IMR-90 (cell line): ENCODE data around the gene ADRA2B. TPM values are rescaled to one million over a fixed set of nuclear protein-coding genes. Genes with fewer than 3 reads are reported as not detected.

Source experiments
- ATAC-seq: fragments of 200-7000 bp; cut with Tn5 transposase; 2 replicates; pipeline ENCODE4 v1.9.1; 2020; ENCODE audit warnings: low read depth, mild to moderate bottlenecking, moderate library complexity
- BruUV-seq: library from RNA; stranded (reverse); fragments of 400-500 nt; replicated peaks from 2 replicates; lab custom pipeline; 2021; lab: Mats Ljungman, UMichigan
- CTCF ChIA-PET: fragments of 300-600 bp; formaldehyde crosslinking; extraction: SDS; loops from one replicate; lab custom pipeline; 2021; ENCODE audit warnings: antibody characterized with exemption; lab: Yijun Ruan, JAX
- POLR2A ChIA-PET: fragments of 300-600 bp; sonication (Branson Sonifier 250); formaldehyde crosslinking; loops from one replicate; lab custom pipeline; 2022; ENCODE audit warnings: antibody characterized with exemption; ENCODE audit not compliant: unreplicated experiment; lab: Charles Lee
- DNase-seq: peaks from one replicate; pipeline ENCODE4 v3.0.0; 2013
- H2AFZ ChIP-seq: replicated peaks from 2 replicates; pipeline ENCODE3; 2013; ENCODE audit warnings: low read length, mild to moderate bottlenecking; ENCODE audit not compliant: poor library complexity
- H2AK5ac ChIP-seq: 2 replicates; pipeline ENCODE4 v1.6.1; 2013; ENCODE audit warnings: low read depth, low read length, inconsistent platforms
- H2AK9ac ChIP-seq: replicated peaks from 2 replicates; pipeline ENCODE3; 2013; ENCODE audit warnings: mild to moderate bottlenecking, low read depth, low read length, moderate library complexity; ENCODE audit not compliant: poor library complexity
- H2BK120ac ChIP-seq: 2 replicates; pipeline ENCODE4 v1.6.1; 2013; ENCODE audit warnings: low read depth, low read length, inconsistent platforms
- H2BK15ac ChIP-seq: 3 replicates; pipeline ENCODE4 v1.6.1; 2013; ENCODE audit warnings: low read depth, low read length, inconsistent platforms
- H2BK20ac ChIP-seq: 2 replicates; pipeline ENCODE4 v1.6.1; 2013; ENCODE audit warnings: low read depth, mild to moderate bottlenecking, inconsistent platforms, low read length, moderate library complexity
- H2BK5ac ChIP-seq: 2 replicates; pipeline ENCODE4 v1.6.1; 2013; ENCODE audit warnings: mild to moderate bottlenecking, low read depth, low read length, inconsistent platforms; ENCODE audit not compliant: poor library complexity, severe bottlenecking
- H3K14ac ChIP-seq: replicated peaks from 2 replicates; pipeline ENCODE4 v1.6.1; 2013; ENCODE audit warnings: low read depth, low read length, inconsistent platforms
- H3K18ac ChIP-seq: 2 replicates; pipeline ENCODE4 v1.6.1; 2013; ENCODE audit warnings: low read depth, low read length, control low read depth
- H3K23ac ChIP-seq: 2 replicates; pipeline ENCODE4 v1.6.1; 2013; ENCODE audit warnings: low read depth, low read length, inconsistent platforms
- H3K27ac ChIP-seq: 2 replicates; pipeline ENCODE4 v1.5.1; 2013; ENCODE audit warnings: mild to moderate bottlenecking, control low read depth, low read length; ENCODE audit not compliant: insufficient read depth
- H3K27me3 ChIP-seq: 2 replicates; pipeline ENCODE4 v1.6.1; 2013; ENCODE audit warnings: low read length; ENCODE audit not compliant: control insufficient read depth, insufficient read depth
- H3K36me3 ChIP-seq: 2 replicates; pipeline ENCODE4 v1.6.1; 2013; ENCODE audit warnings: low read length, mixed read lengths; ENCODE audit not compliant: control insufficient read depth, insufficient read depth
- H3K4ac ChIP-seq: 2 replicates; pipeline ENCODE4 v1.6.1; 2013; ENCODE audit warnings: low read depth, low read length, inconsistent platforms
- H3K4me1 ChIP-seq: 2 replicates; pipeline ENCODE4 v1.6.1; 2013; ENCODE audit warnings: low read length, mixed read lengths; ENCODE audit not compliant: control insufficient read depth, insufficient read depth
- H3K4me2 ChIP-seq: 2 replicates; pipeline ENCODE4 v1.6.1; 2013; ENCODE audit warnings: low read depth, mild to moderate bottlenecking, control low read depth, low read length, moderate library complexity
- H3K4me3 ChIP-seq: 2 replicates; pipeline ENCODE4 v1.5.1; 2013; ENCODE audit warnings: low read depth, mild to moderate bottlenecking, control low read depth, low read length, moderate library complexity; ENCODE audit not compliant: insufficient read depth
- H3K56ac ChIP-seq: 2 replicates; pipeline ENCODE4 v1.6.1; 2013; ENCODE audit warnings: low read length, inconsistent platforms; ENCODE audit not compliant: insufficient read depth; ENCODE audit errors: extremely low read depth
- H3K79me1 ChIP-seq, 2 experiments: 2 replicates each; pipeline ENCODE4 v1.6.1; 2013; ENCODE audit warnings: low read length in 2 of 2, inconsistent platforms in 1 of 2, low read depth in 1 of 2
- H3K9ac ChIP-seq: 2 replicates; pipeline ENCODE4 v1.6.1; 2013; ENCODE audit warnings: low read depth, low read length, control low read depth
- H3K9me1 ChIP-seq: 2 replicates; pipeline ENCODE4 v1.6.1; 2013; ENCODE audit warnings: low read length, inconsistent platforms; ENCODE audit not compliant: insufficient read depth
- H3K9me3 ChIP-seq: 2 replicates; pipeline ENCODE4 v1.6.1; 2013; ENCODE audit warnings: low read length; ENCODE audit not compliant: control insufficient read depth, insufficient read depth
- H4K20me1 ChIP-seq: 2 replicates; pipeline ENCODE4 v1.6.1; 2013; ENCODE audit warnings: low read length, inconsistent platforms; ENCODE audit not compliant: insufficient read depth
- H4K5ac ChIP-seq: 2 replicates; pipeline ENCODE4 v1.6.1; 2013; ENCODE audit warnings: mild to moderate bottlenecking, low read depth, low read length, control low read depth
- H4K8ac ChIP-seq, 2 experiments: 2 replicates each; pipeline ENCODE4 v1.6.1; 2013; ENCODE audit warnings: low read depth in 2 of 2, low read length in 2 of 2, control low read depth in 1 of 2, inconsistent platforms in 1 of 2
- H4K91ac ChIP-seq: 2 replicates; pipeline ENCODE4 v1.6.1; 2013; ENCODE audit warnings: low read depth, low read length, inconsistent platforms; ENCODE audit not compliant: insufficient read depth
- BHLHE40 ChIP-seq: fragments of 150-350 bp; IDR thresholded peaks from 2 replicates; pipeline ENCODE4 v1.6.1; 2016; ENCODE audit warnings: mild to moderate bottlenecking, low read depth, low read length
- CEBPB ChIP-seq: IDR thresholded peaks from 2 replicates; pipeline ENCODE4 v1.6.1; 2012; ENCODE audit warnings: low read depth, low read length, improper control_type of control experiment
- MAZ ChIP-seq: IDR thresholded peaks from 2 replicates; pipeline ENCODE4 v1.6.1; 2012; ENCODE audit warnings: low read depth, mild to moderate bottlenecking, low read length, improper control_type of control experiment, moderate library complexity, borderline replicate concordance
- MXI1 ChIP-seq: IDR thresholded peaks from 2 replicates; pipeline ENCODE4 v1.6.1; 2012; ENCODE audit warnings: low read depth, mild to moderate bottlenecking, low read length, moderate library complexity, borderline replicate concordance
- NFE2L2 ChIP-seq: fragments of 150-350 bp; IDR thresholded peaks from 2 replicates; pipeline ENCODE4 v1.6.1; 2016; ENCODE audit warnings: low read depth, mild to moderate bottlenecking, low read length
- POLR2A ChIP-seq: IDR thresholded peaks from 2 replicates; pipeline ENCODE4 v1.6.1; 2012; ENCODE audit warnings: mild to moderate bottlenecking, low read depth, low read length
- RAD21 ChIP-seq: IDR thresholded peaks from 2 replicates; pipeline ENCODE4 v1.6.1; 2012; ENCODE audit warnings: low read length, improper control_type of control experiment
- RCOR1 ChIP-seq: IDR thresholded peaks from 2 replicates; pipeline ENCODE4 v1.6.1; 2012; ENCODE audit warnings: mild to moderate bottlenecking, low read length, improper control_type of control experiment; ENCODE audit not compliant: insufficient replicate concordance
- RFX5 ChIP-seq: IDR thresholded peaks from 2 replicates; pipeline ENCODE4 v1.8.0; 2012; ENCODE audit warnings: low read depth, mild to moderate bottlenecking, low read length, moderate library complexity
- SMC3 ChIP-seq: fragments of 150-350 bp; IDR thresholded peaks from 2 replicates; pipeline ENCODE4 v1.6.1; 2016; ENCODE audit warnings: low read depth, mild to moderate bottlenecking, antibody characterized with exemption, low read length, moderate library complexity
- WGBS, 2 experiments: methylation state at CpG; one replicate each; pipeline versions ENCODE4 v1.1.5 to v1.1.7; 2013; ENCODE audit warnings: missing lambda C conversion rate in 2 of 2; ENCODE audit not compliant: insufficient read length in 1 of 2; ENCODE audit errors: extremely low coverage in 2 of 2; 5-methylcytosine and 5-hydroxymethylcytosine counted together
- dilution Hi-C: fragments of 300-500 bp; cut with HindIII; formaldehyde crosslinking; loops from one replicate; pipeline ENCODE4 v1.14.3; 2018; ENCODE audit warnings: low sequenced_read_pairs; ENCODE audit not compliant: unreplicated experiment
- in situ Hi-C: fragments of 300-500 bp; cut with MboI; formaldehyde crosslinking; loops from 3 replicates; pipeline ENCODE4 v1.14.3; 2019; ENCODE audit warnings: low sequenced_read_pairs, inconsistent platforms, mixed read lengths
- intact Hi-C: fragments of 100-400 bp; cut with micrococcal nuclease; formaldehyde crosslinking; loops from 2 replicates; pipeline ENCODE4 v1.10.0; 2022
- polyA plus RNA-seq, 3 experiments: library from polyadenylated mRNA; depleted of rRNA; stranded (reverse); fragments of >200 nt; gene quantifications; 2 replicates each; pipeline ENCODE4 v1.2.3, GENCODE V29; 2012; ENCODE audit warnings: low replicate concordance in 1 of 3
- total RNA-seq: library from RNA; depleted of rRNA; stranded (reverse); fragments of >200 nt; gene quantifications from 2 replicates; pipeline ENCODE4 v1.2.3, GENCODE V29; 2012
- TF ChIP-seq, protein P1 (sequence below): conservative IDR thresholded peaks from 2 replicates; pipeline ENCODE4 v1.5.1; 2012; ENCODE audit warnings: mild to moderate bottlenecking, low read depth, low read length, improper control_type of control experiment

ADRA2B gene
- total and polyA plus RNA-seq, 2 of the 4 experiments (the other 2 are of a cell fraction) = not detected

DNA sequence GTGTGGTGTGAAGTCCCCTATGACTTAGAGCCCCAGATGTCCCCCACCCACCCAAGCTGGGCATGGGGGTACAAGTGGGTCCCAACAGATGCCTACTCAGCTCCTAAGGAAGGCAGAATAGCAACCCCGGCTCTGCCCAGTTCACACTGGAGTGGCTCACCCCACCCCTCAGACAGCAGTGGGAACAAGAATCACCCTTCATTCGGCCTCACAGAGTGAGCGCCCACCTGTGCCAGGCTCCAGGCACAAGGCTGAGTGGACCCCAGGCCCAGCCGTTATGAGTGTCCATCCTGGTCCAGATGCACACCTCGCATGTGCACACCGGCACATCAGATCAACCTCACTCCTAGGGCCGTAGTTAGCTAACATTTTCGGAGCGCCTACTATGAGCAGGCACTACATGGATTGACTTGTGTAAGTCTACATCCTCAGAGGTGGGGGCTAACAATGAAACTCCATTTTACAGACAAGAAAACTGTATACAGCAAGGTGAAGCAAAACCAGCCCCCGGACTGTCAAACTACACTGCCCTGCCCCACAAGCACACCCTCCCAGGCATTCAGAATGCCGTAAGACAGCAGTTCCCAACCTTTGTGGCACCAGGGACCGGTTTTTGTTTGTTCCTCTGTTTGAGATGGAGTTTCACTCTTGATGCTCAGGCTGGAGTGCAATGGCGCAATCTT lies 24.7 kb upstream of the ADRA2B start:
- H2AK5ac ChIP-seq = no peak overlapping the region
- intact Hi-C loops = no loop called here
- dilution Hi-C loops = no loop called here

More for the DNA sequence above, 24.7 kb upstream of the ADRA2B start:
- Histone ChIP-seq H3K36me3 (no peaks in the 10 kb centered on the region), H4K91ac (no peak overlapping the region), H3K18ac (no peak overlapping the region), H3K27ac (no peak overlapping the region), H3K14ac (no peak overlapping the region), H2BK120ac (no peak overlapping the region), H4K5ac (no peak overlapping the region), H3K9me1 (no peaks in the 10 kb centered on the region), H3K4me2 (no peak overlapping the region), H3K9me3 (no peaks in the 10 kb centered on the region), H3K56ac (no peak overlapping the region), H3K79me1 (peaks cover 0 to 4% of the 10 kb centered on the region in 2 experiments; a peak in 1 of 4 replicates), H4K8ac (no peak overlapping the region), H3K4ac (no peak overlapping the region), H4K20me1 (no peaks in the 10 kb centered on the region; the same call in 1 of the 2 replicates), H2AFZ (no peak overlapping the region), H3K4me3 (no peak overlapping the region), H3K27me3 (peaks cover 10% of the 10 kb centered on the region; the same call in 1 of the 2 replicates), H2BK15ac (no peak overlapping the region), H2BK5ac (no peak overlapping the region), H2AK9ac (no peak overlapping the region), H3K9ac (no peak overlapping the region), H3K4me1 (no peaks in the 10 kb centered on the region), H2BK20ac (no peak overlapping the region), H3K23ac (no peak overlapping the region)
- DNase-seq (no peak), ATAC-seq (no peak)
- CTCF ChIA-PET = interaction anchor here (1.2 kb wide), 1 partner anchor 34 kb away, joined by 4 read pairs; no protein-coding TSS in a partner anchor
- no TSS peak for BruUV-seq
- in situ Hi-C loops = no loop called here
- 85% methylated on average over 4 of the region's 13 CpGs; no CpG with 5 or more reads in 1 of the 2 experiments for whole genome bisulfite sequencing, 2 experiments
- POLR2A ChIA-PET = no interaction called here
- TF ChIP-seq MXI1 (no peak), SMC3 (no peak), RAD21 (no peak), MAZ (no peak), CEBPB (no peak), NFE2L2 (no peak), RFX5 (no peak), POLR2A (no peak), RCOR1 (no peak), BHLHE40 (no peak)
- TF ChIP-seq, protein P1, sequence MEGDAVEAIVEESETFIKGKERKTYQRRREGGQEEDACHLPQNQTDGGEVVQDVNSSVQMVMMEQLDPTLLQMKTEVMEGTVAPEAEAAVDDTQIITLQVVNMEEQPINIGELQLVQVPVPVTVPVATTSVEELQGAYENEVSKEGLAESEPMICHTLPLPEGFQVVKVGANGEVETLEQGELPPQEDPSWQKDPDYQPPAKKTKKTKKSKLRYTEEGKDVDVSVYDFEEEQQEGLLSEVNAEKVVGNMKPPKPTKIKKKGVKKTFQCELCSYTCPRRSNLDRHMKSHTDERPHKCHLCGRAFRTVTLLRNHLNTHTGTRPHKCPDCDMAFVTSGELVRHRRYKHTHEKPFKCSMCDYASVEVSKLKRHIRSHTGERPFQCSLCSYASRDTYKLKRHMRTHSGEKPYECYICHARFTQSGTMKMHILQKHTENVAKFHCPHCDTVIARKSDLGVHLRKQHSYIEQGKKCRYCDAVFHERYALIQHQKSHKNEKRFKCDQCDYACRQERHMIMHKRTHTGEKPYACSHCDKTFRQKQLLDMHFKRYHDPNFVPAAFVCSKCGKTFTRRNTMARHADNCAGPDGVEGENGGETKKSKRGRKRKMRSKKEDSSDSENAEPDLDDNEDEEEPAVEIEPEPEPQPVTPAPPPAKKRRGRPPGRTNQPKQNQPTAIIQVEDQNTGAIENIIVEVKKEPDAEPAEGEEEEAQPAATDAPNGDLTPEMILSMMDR = no peak
